HG03460 (cell line): Measurements from ENCODE around the gene HINT3.
A peak's percentile ranks its signal among the peaks of the same experiment; 100 is the strongest.
"Not testable (repeated sequence)": the region's sequence is repeated elsewhere in the genome, so short reads cannot be mapped to it uniquely, and the experiment has no call there.

Experiments used
- ATAC-seq: cut with Tn5 transposase; IDR thresholded peaks from one replicate; pipeline ENCODE4 v1.9.1; 2021; ENCODE audit not compliant: unreplicated experiment

HINT3 gene

DNA sequence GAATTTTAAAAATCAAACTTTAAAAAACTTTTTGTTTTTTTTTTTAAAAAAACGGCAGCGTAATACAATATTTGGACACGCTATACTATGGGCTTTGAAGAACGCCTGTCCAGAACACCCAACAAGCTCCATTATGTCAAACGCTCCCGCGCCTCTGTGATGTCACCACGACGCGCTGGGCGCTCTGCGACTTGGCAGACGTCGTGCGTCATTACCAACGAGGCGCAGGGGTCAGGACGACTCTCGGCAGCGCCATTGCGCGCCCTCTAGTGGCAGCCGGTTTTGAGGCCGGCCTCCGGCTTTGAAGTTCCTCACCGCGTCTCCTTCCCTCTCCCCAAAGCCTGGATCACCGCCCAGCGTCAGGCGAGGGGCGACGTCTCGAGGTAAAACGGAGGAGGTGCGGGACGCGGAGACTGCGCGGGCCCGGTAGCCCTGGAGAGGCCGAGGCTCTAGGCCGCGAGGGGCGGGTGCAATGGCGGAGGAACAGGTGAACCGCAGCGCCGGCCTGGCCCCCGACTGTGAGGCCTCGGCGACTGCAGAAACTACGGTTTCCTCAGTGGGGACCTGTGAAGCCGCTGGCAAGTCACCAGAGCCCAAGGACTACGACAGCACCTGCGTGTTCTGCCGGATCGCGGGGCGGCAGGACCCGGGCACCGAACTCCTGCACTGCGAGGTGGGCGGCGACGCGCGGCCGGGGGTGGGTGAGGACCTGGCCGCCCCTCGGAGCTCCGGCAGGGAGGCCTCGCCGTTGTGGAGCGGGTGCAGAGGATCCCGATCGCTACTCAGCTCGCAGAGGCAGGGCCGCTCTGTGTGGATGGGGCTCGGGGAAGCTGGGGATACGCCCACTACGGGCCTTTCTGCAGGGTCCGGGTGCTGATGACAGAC, at the start of gene HINT3:
Gene HINT3 (plus strand): TSS at position 265 of the 885 bp plus-strand sequence. CDS start 208 bp downstream, at position 473.
- ATAC-seq, result peak; percentile 93

DNA sequence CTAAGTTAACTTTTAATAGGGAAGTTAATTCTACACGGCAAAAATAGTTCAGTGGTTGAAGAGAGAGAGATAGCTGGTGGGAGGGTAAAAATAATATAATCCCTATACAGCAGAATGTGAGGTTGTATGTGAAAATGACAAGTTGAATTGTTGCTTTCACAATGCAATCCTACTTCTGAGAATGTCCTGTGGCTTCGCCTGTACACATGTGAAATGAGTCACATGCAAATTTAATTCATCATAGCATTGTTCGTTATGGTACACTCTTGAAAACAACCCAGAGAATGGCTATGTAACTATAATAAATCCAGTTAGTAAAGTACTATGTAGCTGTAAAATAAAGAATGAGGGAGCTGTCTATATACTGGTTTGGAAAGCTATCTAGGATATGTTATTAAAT, 46.0 kb upstream of the HINT3 start:
- peak; percentile 99 for ATAC-seq

DNA sequence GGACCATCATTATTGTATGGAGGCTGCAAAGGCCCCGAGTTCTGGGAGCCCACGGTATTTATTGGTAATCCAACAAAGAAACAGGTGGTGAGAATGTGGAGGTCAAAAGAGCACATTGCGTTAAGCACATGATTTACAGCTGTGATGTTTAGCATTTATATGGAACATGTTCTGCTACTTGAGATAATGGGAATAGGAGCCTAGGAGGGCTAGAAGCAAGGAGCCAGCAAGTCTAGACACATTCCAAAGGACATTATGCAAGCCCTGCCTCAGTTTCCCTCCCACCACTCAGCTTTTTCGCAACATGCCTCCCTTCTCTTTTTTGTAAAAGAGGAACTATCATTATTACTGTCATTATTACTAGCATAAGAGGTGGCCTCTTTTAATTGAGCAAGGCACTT, 45.5 kb upstream of the HINT3 start:
- not testable (repeated sequence) for ATAC-seq

DNA sequence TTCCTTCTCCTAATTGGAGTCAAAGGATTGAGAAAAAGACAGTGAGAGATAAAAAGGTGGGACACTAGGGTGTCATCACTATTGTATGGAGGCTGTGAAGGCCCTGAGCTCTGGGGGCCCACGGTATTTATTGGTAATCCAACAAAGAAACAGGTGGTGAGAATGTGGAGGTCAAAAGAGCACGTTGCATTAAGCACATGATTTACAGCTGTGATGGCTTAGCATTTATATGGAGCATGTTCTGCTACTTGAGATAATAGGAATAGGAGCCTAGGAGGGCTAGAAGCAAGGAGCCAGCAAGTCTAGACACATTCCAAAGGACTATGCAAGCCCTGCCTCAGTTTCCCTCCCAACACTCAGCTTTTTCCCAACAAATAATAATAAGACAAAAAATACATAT, 44.1 kb upstream of the HINT3 start:
- ATAC-seq, result not testable (repeated sequence)

DNA sequence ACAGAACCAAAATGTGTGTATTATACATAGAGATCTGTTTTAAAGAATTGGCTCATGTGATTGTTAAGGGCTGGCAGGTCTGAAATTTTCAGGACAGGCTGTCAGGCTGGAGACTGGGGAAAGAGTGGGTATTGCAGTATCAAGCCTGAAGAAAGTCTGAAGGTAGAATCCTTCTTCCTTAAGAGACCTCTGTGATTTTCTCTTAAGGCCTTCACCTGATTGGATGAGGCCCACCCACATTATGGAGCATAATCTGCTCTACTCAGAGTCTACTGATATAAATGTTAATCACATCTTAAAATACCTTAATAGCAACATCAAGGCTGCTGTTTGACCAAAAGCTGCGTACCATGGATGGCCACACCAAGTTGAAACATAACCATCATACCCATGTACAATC, 43.4 kb upstream of the HINT3 start:
- ATAC-seq, result no peak

DNA sequence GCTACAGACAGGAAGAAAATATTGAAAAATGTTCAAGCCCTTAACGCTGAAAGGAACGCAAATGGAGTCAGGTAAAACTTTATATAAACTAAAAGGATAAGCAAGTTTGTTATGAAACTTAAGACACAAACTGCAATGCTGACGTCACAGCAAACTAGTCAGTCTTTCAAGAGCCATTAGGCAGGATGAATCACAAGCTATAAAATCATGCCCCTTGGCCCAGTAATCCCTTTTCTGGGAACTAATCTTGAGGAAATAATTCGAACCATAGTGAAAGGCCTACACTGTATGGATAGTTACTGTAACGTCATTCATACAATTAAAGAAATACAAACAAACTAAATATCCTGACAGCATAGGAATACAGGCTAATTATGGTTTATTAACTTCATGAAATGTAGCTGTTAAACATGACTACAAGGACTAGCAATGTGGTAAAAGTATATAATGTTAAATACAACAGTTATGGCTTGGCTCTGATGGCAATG, 42.7 kb upstream of the HINT3 start:
- no peak for ATAC-seq

DNA sequence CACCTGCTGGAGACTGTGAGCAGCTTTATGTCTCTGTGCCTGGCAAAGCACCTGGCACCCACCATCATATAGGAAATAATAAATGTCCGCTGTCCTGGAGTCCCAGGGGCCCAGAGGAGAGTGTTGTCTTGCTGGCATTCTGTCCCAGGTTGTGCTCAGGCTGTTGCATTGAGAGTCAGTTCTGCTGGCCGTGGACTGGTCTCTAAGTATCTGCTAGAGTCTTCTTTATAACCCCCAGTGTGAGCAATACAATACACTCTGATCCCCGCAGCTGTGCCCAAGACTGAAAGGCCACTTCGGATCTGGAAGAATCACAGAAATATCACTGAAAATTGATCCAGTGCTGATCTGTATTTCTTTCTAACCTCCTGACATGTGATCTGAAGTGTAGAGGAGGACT, 38.3 kb upstream of the HINT3 start:
- ATAC-seq, result no peak

DNA sequence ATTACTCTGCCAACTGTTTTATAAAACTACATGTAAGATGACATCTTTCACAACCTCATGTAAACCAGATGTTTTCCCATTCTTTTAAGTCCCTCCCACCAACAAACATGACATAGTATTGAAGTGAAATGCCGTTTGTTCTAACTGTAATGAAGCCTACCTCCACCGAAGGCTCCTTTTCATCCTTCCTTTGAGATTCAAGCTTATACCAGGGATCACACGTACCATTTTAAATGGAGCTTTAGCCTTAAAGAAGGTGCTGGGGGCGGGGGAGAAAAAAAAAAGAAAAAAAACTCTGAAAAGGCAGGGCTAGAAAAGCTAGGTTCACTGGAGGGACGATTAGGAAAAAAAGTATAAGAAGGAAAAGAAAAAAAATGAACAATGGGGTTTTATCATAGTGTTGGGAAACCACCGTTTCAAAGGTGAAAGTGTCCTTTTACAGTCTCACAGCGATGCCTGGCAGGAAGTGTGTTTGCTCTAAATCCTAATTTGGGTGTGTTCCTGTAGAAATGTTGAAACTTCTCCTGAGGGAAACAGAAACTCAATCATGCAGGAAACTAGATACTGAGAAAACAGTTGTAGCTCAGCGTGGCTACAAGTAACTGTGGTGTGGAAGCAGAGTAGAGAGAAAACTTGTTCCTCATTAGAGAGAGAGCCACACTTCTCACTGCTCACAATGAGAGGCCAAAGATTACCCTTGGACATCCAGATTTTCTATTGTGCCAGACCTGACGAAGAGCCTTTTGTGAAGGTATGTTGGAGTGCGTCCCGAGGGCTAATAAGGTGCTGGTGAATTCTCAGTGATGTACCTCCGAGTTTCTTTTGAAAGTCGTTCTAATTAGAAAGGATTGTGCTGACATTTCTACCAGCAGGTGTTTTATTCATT, 37.6 kb upstream of the HINT3 start:
- ATAC-seq, result peak; percentile 97

DNA sequence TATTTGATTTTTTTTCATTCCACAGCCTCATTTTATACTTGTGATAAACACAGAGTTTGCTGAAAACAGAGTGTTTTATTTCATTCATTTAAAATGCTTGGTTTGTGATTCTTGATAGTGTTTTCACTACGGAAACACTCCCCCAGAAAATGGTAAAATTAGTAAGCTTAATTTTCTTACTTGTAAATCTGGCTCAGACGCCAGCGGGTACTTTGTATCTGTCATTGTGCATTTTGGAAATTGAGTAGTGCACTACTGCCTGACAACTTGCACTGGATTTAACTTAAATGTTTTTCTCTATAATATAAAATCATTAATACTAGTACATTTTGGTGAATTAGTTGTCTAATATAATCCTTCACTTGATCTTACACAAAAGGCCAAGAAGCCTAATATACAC, 37.0 kb upstream of the HINT3 start:
- ATAC-seq, result no peak

DNA sequence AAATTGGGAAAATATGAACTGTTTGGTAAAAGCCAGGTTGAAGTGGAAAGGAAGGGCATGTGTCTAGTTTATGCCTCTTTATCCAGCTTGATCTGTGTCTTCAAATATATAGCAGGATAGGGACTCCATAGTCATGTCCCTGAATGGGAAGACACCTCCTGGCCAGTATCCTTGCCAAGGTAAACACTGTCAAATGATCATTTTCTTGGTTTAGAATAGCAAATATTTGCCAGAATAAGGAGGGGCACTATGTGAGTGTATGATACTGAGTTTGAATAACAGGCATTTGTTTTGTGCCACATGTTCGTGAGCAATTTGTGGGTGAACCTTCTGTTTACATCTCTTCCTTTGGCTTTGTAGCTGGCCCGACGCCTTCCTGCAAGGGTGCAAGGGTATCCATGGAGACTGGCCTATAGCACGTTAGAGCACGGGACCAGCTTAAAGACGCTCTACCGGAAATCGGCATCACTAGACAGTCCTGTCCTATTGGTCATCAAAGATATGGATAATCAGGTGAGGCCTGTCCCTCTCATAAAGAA, 34.2 kb upstream of the HINT3 start:
- no peak for ATAC-seq

DNA sequence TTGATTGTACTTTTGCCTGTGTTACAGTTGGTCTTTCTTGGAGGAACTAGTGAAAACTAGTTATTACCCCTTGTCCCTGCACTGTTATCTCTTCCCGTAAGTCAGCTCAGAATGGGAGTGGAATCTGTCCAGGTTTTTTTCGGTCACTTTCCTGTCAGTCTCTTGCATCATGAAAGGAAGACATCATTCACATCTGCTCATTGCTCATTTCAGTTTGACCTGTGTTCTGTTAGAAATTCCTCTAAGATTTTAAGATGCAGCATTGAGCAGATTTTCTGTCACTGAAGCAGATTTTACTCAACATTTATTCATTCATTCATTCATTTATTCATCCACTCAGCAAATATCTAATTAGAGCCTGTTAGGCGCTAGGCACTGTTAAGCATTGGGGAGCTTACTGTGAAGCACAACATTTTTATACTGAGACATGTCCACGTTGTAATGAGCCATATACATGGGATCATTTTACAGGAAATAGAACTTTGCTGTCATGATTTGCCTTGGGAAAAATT, 33.1 kb upstream of the HINT3 start:
- ATAC-seq, result no peak

DNA sequence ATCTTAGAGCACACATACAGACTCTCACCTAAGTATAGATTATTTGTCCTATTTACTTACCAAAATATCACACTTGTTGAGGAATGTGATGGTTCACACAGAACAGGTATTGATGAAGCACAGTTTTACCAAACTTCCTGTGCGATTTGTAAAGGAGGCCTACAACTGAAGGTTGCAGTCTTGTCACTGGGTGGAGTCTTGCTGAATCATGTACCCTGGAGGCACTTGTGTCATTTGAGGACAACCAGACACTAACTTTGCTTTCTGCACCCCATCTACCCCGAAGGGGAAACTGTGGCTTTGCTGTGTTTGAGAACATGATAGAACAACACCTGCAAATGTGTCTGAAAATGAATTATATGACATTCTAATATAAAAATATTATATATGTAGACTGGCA, 32.4 kb upstream of the HINT3 start:
- no peak for ATAC-seq

DNA sequence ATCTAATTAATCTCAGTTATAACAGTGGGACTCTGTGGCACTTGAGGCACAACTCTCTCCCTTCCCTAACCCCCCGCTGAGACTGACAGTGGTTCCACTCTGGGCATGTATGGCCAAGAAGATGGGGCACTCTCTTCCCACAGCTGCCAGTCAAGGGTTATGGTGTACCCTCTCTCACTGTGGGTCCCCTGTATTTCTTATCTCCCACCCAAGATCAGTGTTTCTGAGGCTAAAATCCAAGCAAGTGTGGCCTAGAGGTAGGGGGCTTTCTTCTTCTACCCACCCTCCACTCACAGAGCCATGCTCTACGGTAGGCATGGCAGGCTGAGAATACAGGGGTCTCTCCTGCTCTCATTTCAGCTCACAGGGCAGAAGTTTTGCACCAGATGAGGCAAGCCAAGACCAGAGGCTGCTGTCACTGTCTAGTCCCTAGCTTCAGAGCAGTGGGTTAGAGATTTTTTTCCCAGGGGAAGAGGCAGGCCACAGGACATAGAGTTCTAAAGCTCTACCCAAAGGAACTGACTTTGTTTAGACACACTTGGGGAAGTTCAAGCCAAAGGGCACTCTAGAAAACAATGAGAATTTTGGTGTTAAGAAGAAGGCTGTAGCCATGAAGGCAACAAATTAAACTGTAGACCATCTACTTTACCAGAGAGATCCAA, 31.7 kb upstream of the HINT3 start:
- no peak for ATAC-seq

DNA sequence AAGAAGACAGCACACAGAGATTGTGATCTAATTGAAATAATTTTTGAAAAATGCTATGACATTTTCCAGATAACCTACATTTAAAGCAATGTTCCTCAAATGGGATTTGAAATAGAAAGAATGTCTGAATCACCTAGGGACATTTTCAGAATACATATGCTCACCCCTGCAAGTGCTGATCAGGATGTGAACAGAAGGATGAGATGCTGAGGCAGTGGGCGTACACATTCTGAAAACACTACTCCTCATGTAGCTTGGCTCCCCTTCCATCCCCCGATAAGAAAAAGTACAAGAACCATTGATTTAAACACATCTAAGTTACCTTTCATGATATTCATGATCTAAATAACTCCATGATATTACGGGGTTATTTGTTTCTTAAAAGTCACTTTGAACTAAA, 29.9 kb upstream of the HINT3 start:
- no peak for ATAC-seq

DNA sequence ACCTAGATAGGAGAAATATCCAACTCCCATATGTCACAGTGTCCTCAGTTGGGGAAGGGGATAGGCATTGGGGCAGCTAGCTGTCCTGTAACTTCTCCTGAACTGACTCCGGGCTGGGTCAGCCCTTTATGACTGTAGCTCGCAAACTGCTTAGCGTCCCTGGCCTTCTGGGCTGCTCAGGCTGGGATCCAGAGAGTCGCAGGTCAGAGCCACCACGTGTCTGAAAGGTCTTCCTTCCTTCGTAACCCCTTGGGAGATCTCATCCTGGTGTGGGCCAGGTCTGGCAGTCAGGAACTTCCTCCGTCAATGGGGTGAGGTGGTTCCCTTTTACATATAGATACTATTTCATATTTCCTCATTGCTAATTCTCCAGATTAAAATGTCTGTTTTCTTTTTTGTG, 28.8 kb upstream of the HINT3 start:
- no peak for ATAC-seq

DNA sequence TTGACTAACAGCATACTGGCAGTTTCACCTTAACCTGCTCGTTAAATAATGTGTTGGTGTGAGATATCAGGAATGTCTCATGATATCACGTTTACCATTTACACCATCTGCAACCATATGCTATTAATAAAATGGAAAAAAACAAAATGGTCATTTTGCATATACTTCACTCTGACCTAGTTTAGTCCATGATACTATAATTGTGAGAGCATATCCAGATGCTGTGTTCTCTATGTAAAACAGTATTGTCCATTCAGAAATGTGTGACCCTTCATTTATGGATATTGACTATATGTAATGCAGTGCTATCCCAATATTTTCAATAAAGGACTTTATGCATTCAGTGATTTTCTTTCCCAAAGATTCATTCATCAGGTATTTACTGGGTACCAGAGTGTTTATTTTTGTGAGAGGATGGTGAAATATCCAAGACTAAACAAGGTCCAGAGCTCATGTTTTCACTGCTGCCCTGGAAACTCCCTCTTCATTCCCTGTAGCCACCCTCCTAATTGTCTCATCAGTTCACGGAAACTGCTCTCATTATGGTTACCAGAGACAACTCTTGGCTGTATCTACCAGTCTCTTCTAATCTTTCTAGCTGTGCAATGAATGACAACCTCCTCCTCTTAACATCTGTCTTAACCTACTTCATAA, 25.7 kb upstream of the HINT3 start:
- no peak for ATAC-seq

DNA sequence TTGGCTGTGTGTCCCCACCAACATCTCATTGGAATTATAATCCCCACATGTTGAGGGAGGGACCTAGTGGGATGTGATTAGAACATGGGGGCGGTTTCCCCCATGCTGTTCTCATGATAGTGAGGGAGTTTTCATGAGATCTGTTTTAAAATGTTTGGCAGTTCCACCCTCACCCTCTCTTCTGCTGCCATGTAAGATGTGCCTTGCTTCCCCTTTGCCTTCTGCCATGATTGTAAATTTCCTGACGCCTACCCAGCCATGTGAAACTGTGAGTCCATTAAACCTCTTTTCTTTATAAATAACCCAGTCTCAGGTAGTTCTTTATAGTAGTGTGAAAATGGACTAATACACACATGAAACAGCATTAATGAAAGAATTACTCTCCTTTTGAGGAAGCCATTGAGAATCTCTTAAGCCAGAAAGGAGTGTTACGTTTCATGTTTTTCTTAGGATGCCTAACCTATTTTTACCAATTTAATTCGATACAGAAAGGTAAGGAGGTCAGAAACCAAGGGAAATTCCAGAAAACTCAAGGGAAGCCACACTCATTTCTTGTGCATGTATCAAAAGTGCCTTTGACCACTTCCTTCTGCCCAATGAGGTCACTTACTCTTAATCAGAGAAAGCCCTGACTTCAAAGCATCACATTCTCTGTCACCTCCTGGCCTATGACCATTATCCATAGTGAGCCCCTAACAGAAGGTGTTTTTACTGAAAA, 24.7 kb upstream of the HINT3 start:
- peak; percentile 46 for ATAC-seq

DNA sequence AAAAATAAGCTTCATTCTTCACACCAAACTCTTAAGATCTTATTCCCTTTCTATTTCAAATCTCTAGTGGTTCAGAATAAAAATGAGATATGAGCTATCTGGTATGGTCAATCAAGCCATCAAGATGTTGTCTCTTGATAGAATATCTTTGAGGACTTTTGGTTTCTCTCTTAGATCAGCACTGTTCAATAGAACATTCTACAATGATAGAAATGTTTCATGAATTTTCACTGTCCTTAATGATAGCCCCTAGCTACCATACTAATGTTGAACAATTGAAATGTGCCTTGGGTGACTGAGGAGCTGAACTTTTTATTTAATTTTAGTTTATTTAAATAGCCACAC, 24.1 kb upstream of the HINT3 start:
- no peak for ATAC-seq

DNA sequence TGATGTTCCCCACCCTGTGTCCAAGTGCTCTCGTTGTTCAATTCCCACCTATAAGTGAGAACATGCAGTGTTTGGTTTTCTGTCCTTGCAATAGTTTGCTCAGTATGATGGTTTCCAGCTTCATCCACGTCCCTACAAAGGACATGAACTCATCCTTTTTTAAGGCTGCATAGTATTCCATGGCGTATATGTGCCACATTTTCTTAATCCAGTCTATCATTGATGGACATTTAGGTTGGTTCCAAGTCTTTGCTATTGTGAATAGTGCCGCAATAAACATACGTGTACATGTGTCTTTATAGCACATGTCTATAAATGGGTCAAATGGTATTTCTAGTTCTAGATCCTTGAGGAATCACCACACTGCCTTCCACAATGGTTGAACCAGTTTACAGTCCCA, 21.1 kb upstream of the HINT3 start:
- not testable (repeated sequence) for ATAC-seq

DNA sequence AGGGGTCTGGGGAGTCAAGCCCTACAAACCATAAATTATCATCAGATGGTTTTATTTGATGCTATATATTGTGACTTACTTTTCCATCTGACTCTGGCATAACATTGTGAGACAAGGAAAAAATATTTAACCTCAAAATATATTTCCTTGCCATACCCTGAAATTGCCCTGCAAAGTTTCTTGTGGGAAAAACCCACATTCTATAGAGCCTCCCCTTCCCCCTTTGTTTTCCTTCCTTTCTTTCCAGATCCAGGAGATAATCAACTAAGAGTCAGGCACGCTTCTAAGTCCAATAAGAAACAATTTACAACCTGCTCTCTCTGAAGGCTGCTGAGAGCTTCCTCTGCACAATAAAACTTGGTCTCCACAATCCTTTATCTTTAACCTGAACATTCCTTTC, 17.5 kb upstream of the HINT3 start:
- no peak for ATAC-seq
